Fibroblast of villous mesenchyme (primary cell): ENCODE results near the gene MMAA. TPM values are rescaled to one million over a fixed set of nuclear protein-coding genes. Genes with fewer than 3 reads are reported as not detected.
"Not testable (repeated sequence)": the region's sequence is repeated elsewhere in the genome, so short reads cannot be mapped to it uniquely, and the experiment has no call there.

Experiments
- DNase-seq: peaks from one replicate; pipeline ENCODE4 v3.0.0-alpha.2; 2010; ENCODE audit warnings: low read depth
- H3K4me3 ChIP-seq: 2 replicates; pipeline ENCODE4 v1.5.1; 2011; ENCODE audit warnings: low read depth, mild to moderate bottlenecking, low read length
- CTCF ChIP-seq: IDR thresholded peaks from 2 replicates; pipeline ENCODE4 v1.5.1; 2012; ENCODE audit warnings: low read depth, mild to moderate bottlenecking, low read length; ENCODE audit not compliant: insufficient read depth
- total RNA-seq: library from RNA; depleted of rRNA; stranded (reverse); fragments of >200 nt; gene quantifications from 2 replicates; pipeline ENCODE4 v1.2.3, GENCODE V29; 2012

Gene MMAA
- total RNA-seq, 1 donor = 4.3 TPM

- TF ChIP-seq CTCF = no peak
- H3K4me3 ChIP-seq = peak overlapping the region; percentile 90
Observed at GRCh38 chr4:145619639-145619996, 433 bp downstream of the MMAA start.

GRCh38 chr4:145622067-145622466 is 2.9 kb downstream of the MMAA start:
- not testable (repeated sequence) for DNase-seq, H3K4me3 ChIP-seq

More at GRCh38 chr4:145619639-145619996, 433 bp downstream of the MMAA start:
- DNase-seq = peak; percentile 63

- DNase-seq = peak; percentile 11
- no peak overlapping the region for H3K4me3 ChIP-seq
- TF ChIP-seq CTCF = no peak
Observed at GRCh38 chr4:145623831-145624230, 4.6 kb downstream of the MMAA start.

- TF ChIP-seq CTCF = no peak
- no peak overlapping the region for H3K4me3 ChIP-seq
- DNase-seq = no peak
Observed at GRCh38 chr4:145625677-145626622, 6.8 kb downstream of the MMAA start.

- no peak overlapping the region for H3K4me3 ChIP-seq
- DNase-seq = no peak
- TF ChIP-seq CTCF = no peak
Observed at GRCh38 chr4:145626623-145626982, 7.4 kb downstream of the MMAA start.

- no peak overlapping the region for H3K4me3 ChIP-seq
- no peak for DNase-seq
- no peak for TF ChIP-seq CTCF
Observed at GRCh38 chr4:145635117-145635516, 15.9 kb downstream of the MMAA start.

- H3K4me3 ChIP-seq = no peak overlapping the region
- DNase-seq = no peak
- TF ChIP-seq CTCF = no peak
Observed at GRCh38 chr4:145635630-145636029, 16.4 kb downstream of the MMAA start.
